Measurements from ENCODE around the gene AOAH. TPM values are rescaled to one million over a fixed set of nuclear protein-coding genes. Genes with fewer than 3 reads are reported as not detected.

Gene AOAH
- total and polyA plus RNA-seq, 2 of the 13 experiments (the other 11 are each of a cell fraction or from before 2014, with no cell fraction given): not detected

- TF ChIP-seq MED8 (CRISPR knock-in tag; IDR thresholded peaks at IDR 0.05; ENCODE audit: insufficient replicate concordance) (no peak), EEA1 (CRISPR knock-in tag; IDR thresholded peaks at IDR 0.05; ENCODE audit: borderline replicate concordance) (no peak)
- TF ChIP-seq, protein P1, sequence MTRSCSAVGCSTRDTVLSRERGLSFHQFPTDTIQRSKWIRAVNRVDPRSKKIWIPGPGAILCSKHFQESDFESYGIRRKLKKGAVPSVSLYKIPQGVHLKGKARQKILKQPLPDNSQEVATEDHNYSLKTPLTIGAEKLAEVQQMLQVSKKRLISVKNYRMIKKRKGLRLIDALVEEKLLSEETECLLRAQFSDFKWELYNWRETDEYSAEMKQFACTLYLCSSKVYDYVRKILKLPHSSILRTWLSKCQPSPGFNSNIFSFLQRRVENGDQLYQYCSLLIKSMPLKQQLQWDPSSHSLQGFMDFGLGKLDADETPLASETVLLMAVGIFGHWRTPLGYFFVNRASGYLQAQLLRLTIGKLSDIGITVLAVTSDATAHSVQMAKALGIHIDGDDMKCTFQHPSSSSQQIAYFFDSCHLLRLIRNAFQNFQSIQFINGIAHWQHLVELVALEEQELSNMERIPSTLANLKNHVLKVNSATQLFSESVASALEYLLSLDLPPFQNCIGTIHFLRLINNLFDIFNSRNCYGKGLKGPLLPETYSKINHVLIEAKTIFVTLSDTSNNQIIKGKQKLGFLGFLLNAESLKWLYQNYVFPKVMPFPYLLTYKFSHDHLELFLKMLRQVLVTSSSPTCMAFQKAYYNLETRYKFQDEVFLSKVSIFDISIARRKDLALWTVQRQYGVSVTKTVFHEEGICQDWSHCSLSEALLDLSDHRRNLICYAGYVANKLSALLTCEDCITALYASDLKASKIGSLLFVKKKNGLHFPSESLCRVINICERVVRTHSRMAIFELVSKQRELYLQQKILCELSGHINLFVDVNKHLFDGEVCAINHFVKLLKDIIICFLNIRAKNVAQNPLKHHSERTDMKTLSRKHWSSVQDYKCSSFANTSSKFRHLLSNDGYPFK (CRISPR knock-in tag; IDR thresholded peaks at IDR 0.05; ENCODE audit: borderline replicate concordance): no peak
Observed at GRCh38 chr7:36496576-36496975, 227.7 kb downstream of the AOAH start (continued).

GRCh38 chr7:36491317-36491716 lies 233.0 kb downstream of the AOAH start:
- 21% methylated on average over 3 of the region's 3 CpGs for WGBS (ENCODE audit: low lambda C conversion rate)
- Histone ChIP-seq H3K79me2 (ENCODE audit: insufficient read depth, low read length) (no peaks in the 10 kb centered on the region), H3K27me3 (ENCODE audit: control insufficient read depth in 1 of 2, insufficient read depth in 2 of 2, low read length in 2 of 2) (no peaks in the 10 kb centered on the region), H3K4me3 (replicated peaks in 1 of 3; ENCODE audit: insufficient read depth in 1 of 3, low read depth in 2 of 3, low read length in 3 of 3) (no peak overlapping the region), H3K27ac (ENCODE audit: extremely low read length, insufficient read depth, low read length) (no peak overlapping the region), H3K4me2 (ENCODE audit: low read depth, low read length) (no peak overlapping the region), H2AFZ (ENCODE audit: low read length) (no peak overlapping the region), H4K20me1 (ENCODE audit: insufficient read depth, low read length) (no peaks in the 10 kb centered on the region), H3K9ac (ENCODE audit: insufficient read depth, low read depth, low read length) (no peak overlapping the region), H3K36me3 (replicated peaks in 1 of 2; ENCODE audit: control insufficient read depth in 1 of 2, insufficient read depth in 2 of 2, low read length in 2 of 2) (no peaks in the 10 kb centered on the region), H3K4me1 (ENCODE audit: insufficient read depth, low read length) (no peaks in the 10 kb centered on the region), H3K9me3 (ENCODE audit: low read length) (no peaks in the 10 kb centered on the region)
- intact Hi-C loops (cut with micrococcal nuclease; ENCODE audit: unreplicated experiment): no loop called here
- no TSS peak for BruUV-seq (replicated peaks)
- in situ Hi-C loops (cut with HindIII; ENCODE audit: extremely low pct_ligation_motif_present, low pct_unique_long_range_greater_than_20kb): no loop called here
- ChIA-PET POLR2A (no interaction called here), CTCF (ENCODE audit: low intra/inter-chr PET ratio, low total read pairs) (no interaction called here)
- FAIRE-seq (no peak), ATAC-seq (no peak), DNase-seq (ENCODE audit: low spot score) (no peak)
- TF ChIP-seq CENPX (CRISPR knock-in tag; IDR thresholded peaks at IDR 0.05): no peak
- TF ChIP-seq, protein P2, sequence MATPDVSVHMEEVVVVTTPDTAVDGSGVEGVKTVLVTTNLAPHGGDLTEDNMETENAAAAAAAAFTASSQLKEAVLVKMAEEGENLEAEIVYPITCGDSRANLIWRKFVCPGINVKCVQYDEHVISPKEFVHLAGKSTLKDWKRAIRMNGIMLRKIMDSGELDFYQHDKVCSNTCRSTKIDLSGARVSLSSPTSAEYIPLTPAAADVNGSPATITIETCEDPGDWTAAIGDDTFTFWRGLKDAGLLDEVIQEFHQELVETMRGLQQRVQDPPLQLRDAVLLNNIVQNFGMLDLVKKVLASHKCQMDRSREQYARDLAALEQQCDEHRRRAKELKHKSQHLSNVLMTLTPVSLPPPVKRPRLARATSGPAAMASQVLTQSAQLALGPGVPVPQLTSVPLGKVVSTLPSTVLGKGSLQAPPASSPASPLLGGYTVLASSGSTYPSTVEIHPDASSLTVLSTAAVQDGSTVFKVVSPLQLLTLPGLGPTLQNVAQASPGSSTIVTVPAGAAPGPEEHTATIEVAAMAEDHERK (CRISPR knock-in tag; IDR thresholded peaks at IDR 0.05; ENCODE audit: low read depth): no peak
- no peak for TF ChIP-seq ZNF713 (CRISPR knock-in tag; IDR thresholded peaks at IDR 0.05)
- no peak for TF ChIP-seq NKX3-1 (CRISPR knock-in tag; IDR thresholded peaks at IDR 0.05)
- no peak for TF ChIP-seq ZNF205 (CRISPR knock-in tag; IDR thresholded peaks at IDR 0.05)
- TF ChIP-seq SIX1 (CRISPR knock-in tag; IDR thresholded peaks at IDR 0.05; ENCODE audit: borderline replicate concordance): no peak
- no peak for TF ChIP-seq ZNF530 (CRISPR knock-in tag; IDR thresholded peaks at IDR 0.05; ENCODE audit: low read depth)
- no peak for TF ChIP-seq ZNF678 (CRISPR knock-in tag; IDR thresholded peaks at IDR 0.05)
- no peak for TF ChIP-seq ZNF646 (CRISPR knock-in tag; IDR thresholded peaks at IDR 0.05)

Measured in HepG2 (cell line).